SH-SY5Y (cell line): ENCODE measurements around the gene SRM.

Source experiments
- GATA2 ChIP-seq: IDR thresholded peaks from 2 replicates; pipeline ENCODE4 v1.6.1; 2011; ENCODE audit warnings: mild to moderate bottlenecking, low read depth, low read length
- GATA3 ChIP-seq: IDR thresholded peaks from 2 replicates; pipeline ENCODE4 v1.6.1; 2011; ENCODE audit warnings: low read depth, mild to moderate bottlenecking, low read length, moderate library complexity

DNA sequence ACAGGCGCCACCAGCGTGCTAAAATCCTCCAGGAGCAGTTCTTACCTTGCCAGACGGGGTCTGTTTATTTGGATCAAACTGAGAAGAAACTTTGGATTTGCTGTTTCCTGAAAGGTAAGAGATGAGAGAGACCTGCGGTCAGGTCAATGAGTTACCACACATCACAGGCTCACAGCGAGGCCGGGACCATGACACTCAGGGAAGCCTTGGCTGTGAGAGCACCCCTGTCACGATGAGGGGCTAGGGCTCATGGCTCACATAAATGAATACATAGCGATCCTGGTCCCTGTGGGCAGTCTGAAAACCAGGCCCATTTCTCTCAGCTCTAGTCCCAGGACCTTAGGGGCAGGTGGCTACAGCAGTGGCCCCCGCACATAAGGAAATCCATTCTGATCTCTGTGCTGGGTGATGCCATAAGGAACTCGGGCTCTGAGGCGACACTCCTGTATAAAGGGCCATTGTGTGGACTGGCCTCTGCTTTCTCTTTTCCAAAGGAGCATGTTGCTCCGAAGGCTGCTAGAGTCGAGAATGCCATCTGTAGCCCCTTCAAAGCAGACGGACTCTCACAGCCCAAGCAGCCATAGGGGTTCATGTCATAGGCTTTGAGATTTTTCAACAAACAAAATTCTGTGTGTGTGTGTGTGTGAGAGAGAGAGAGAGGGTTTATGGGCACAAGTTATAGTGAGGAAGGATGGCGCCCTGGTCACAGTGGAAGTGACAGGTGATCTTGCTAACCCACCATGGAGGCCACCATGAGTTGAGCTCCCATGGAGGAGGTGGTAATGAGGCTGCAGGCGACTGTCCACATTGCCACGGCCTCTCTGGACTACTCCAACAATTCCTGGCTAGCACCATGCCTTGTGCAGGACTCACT lies 9.0 kb upstream of the SRM start:
- TF ChIP-seq GATA2 (no peak), GATA3 (no peak)
